ENCODE data around the gene NPR2.

DNA sequence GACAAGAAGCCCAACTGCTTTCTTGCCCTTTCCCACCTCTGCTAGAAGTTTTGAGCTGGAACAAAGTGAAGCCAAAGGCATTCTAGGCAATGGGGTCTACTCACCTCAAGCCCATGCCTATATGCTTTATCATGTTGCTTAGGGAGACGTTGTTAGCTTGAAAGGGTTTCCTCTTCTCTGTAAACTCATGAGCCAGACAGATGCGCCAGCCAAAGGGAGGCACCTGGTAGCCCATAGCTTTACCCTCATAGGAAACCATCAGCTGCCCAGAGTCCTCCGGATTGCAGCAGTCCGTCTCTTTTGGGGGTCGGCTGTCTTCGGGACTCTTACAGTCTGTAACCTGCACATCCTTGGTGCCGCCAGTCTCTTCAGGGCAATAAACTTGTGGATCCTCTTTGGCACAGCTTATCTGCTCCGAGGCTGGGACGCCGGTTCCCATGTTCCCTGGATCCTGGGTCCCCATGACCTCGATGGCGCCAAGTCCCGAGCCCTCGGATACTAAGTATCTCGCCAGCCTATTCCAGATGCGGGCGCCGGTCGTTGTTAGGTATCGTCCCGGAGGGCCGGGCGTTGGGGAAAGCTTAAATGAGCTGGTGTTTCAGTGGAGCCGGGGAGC lies 43.0 kb upstream of the NPR2 start:
- TF ChIP-seq, protein P1, sequence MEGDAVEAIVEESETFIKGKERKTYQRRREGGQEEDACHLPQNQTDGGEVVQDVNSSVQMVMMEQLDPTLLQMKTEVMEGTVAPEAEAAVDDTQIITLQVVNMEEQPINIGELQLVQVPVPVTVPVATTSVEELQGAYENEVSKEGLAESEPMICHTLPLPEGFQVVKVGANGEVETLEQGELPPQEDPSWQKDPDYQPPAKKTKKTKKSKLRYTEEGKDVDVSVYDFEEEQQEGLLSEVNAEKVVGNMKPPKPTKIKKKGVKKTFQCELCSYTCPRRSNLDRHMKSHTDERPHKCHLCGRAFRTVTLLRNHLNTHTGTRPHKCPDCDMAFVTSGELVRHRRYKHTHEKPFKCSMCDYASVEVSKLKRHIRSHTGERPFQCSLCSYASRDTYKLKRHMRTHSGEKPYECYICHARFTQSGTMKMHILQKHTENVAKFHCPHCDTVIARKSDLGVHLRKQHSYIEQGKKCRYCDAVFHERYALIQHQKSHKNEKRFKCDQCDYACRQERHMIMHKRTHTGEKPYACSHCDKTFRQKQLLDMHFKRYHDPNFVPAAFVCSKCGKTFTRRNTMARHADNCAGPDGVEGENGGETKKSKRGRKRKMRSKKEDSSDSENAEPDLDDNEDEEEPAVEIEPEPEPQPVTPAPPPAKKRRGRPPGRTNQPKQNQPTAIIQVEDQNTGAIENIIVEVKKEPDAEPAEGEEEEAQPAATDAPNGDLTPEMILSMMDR (IDR thresholded peaks at IDR 0.05; ENCODE audit: poor library complexity), result no peak
- no peak for TF ChIP-seq EZH2phosphoT487 (IDR thresholded peaks at IDR 0.05; ENCODE audit: low read depth, severe bottlenecking, unreplicated experiment)

Measured in hepatocyte (in vitro differentiated cells).